H1 (cell line): ENCODE measurements around the gene KRTAP10-12. TPM values are rescaled to one million over a fixed set of nuclear protein-coding genes. Genes with fewer than 3 reads are reported as not detected.

ENCODE experiments used
- CTCF ChIA-PET: fragments of 300-600 bp; sonication (Branson Sonifier 250); formaldehyde crosslinking; loops from one replicate; lab custom pipeline; 2021; ENCODE audit not compliant: partially characterized antibody; lab: Charles Lee
- POLR2A ChIA-PET: fragments of 300-600 bp; sonication (Branson Sonifier 250); formaldehyde crosslinking; loops from one replicate; lab custom pipeline; 2021; ENCODE audit warnings: inconsistent platforms; ENCODE audit not compliant: partially characterized antibody; lab: Charles Lee
- DNase-seq, 2 experiments: peaks; one replicate each; pipeline versions ENCODE4 v3.0.0 to v3.0.0-alpha.2; 2010 to 2022; ENCODE audit warnings: low spot score in 2 of 2, low read depth in 1 of 2, mixed read lengths in 1 of 2
- FAIRE-seq: peaks from 2 replicates; lab custom pipeline; 2011; peaks lifted over from hg19 to GRCh38; lab: Jason Lieb, UNC
- H2AFZ ChIP-seq: 2 replicates; pipeline ENCODE4 v1.8.1; 2012; ENCODE audit warnings: low read length, inconsistent platforms
- H2AK5ac ChIP-seq: 2 replicates; pipeline ENCODE4 v1.6.1; 2013; ENCODE audit warnings: low read depth, low read length
- H2BK120ac ChIP-seq: replicated peaks from 2 replicates; pipeline ENCODE3; 2013; ENCODE audit warnings: low read depth, low read length, inconsistent platforms
- H2BK12ac ChIP-seq: 2 replicates; pipeline ENCODE4 v1.6.1; 2013; ENCODE audit warnings: low read depth, low read length
- H2BK15ac ChIP-seq: 2 replicates; pipeline ENCODE4 v1.6.1; 2013; ENCODE audit warnings: low read length
- H2BK20ac ChIP-seq: 2 replicates; pipeline ENCODE4 v1.6.1; 2013; ENCODE audit warnings: low read length
- H2BK5ac ChIP-seq: 2 replicates; pipeline ENCODE4 v1.6.1; 2013; ENCODE audit warnings: low read depth, low read length
- H3K14ac ChIP-seq: 2 replicates; pipeline ENCODE4 v1.6.1; 2013; ENCODE audit warnings: inconsistent platforms; ENCODE audit not compliant: insufficient read length
- H3K18ac ChIP-seq: 2 replicates; pipeline ENCODE4 v1.6.1; 2013; ENCODE audit warnings: low read length; ENCODE audit errors: extremely low read depth
- H3K23ac ChIP-seq: 2 replicates; pipeline ENCODE4 v1.6.1; 2013; ENCODE audit warnings: inconsistent platforms; ENCODE audit not compliant: insufficient read length
- H3K23me2 ChIP-seq: 2 replicates; pipeline ENCODE4 v1.6.1; 2013; ENCODE audit warnings: low read depth, low read length
- H3K27ac ChIP-seq: 2 replicates; pipeline ENCODE4 v1.6.1; 2011; ENCODE audit warnings: low read depth, low read length, inconsistent platforms
- H3K27me3 ChIP-seq, 4 experiments: replicated peaks in 1 of 4; 1 replicate in 1 of 4; 2 replicates in 3 of 4; pipeline versions ENCODE4 v1.6.1 to v1.8.1; 2011 to 2013; ENCODE audit warnings: low read length in 3 of 4, mild to moderate bottlenecking in 3 of 4, inconsistent platforms in 2 of 4, mixed read lengths in 2 of 4, moderate library complexity in 1 of 4; ENCODE audit not compliant: control insufficient read depth in 3 of 4, insufficient read depth in 3 of 4; ENCODE audit errors: extremely low read depth in 1 of 4
- H3K36me3 ChIP-seq, 4 experiments: 2 replicates each; pipeline versions ENCODE4 v1.6.1 to v1.8.1; 2011 to 2013; ENCODE audit warnings: mild to moderate bottlenecking in 4 of 4, low read length in 3 of 4, moderate library complexity in 2 of 4, control low read depth in 1 of 4, inconsistent platforms in 1 of 4; ENCODE audit not compliant: insufficient read depth in 4 of 4, control insufficient read depth in 2 of 4
- H3K4ac ChIP-seq: replicated peaks from 2 replicates; pipeline ENCODE3; 2013; ENCODE audit warnings: low read length, low read depth, mixed read lengths, inconsistent platforms; ENCODE audit not compliant: insufficient read length
- H3K4me1 ChIP-seq, 4 experiments: replicated peaks in 1 of 4; 1 replicate in 1 of 4; 2 replicates in 3 of 4; pipeline versions ENCODE4 v1.6.1 to v1.8.1; 2011 to 2013; ENCODE audit warnings: low read length in 3 of 4, inconsistent platforms in 2 of 4, mixed read lengths in 1 of 4; ENCODE audit not compliant: insufficient read depth in 4 of 4, control insufficient read depth in 3 of 4
- H3K4me2 ChIP-seq, 2 experiments: 2 replicates each; pipeline versions ENCODE4 v1.6.1 to v1.8.1; 2011 to 2013; ENCODE audit warnings: low read depth in 2 of 2, low read length in 2 of 2, control low read depth in 1 of 2, inconsistent platforms in 1 of 2, mild to moderate bottlenecking in 1 of 2; ENCODE audit not compliant: insufficient read depth in 1 of 2
- H3K4me3 ChIP-seq, 4 experiments: fragments of 200-600, 300-600 bp in 1 of 4; sonication (generic), shearing (Covaris generic), sonication (Bioruptor Twin) in 1 of 4; 2 replicates each; pipeline versions ENCODE4 v1.5.1 to v1.8.1; 2011 to 2016; ENCODE audit warnings: low read length in 4 of 4, low read depth in 3 of 4, control low read depth in 2 of 4, inconsistent platforms in 2 of 4, mild to moderate bottlenecking in 2 of 4, mixed read lengths in 1 of 4, moderate library complexity in 1 of 4; ENCODE audit not compliant: insufficient read depth in 2 of 4; ENCODE audit errors: extremely low read depth in 1 of 4
- H3K56ac ChIP-seq: replicated peaks from 2 replicates; pipeline ENCODE3; 2013; ENCODE audit warnings: low read depth, mild to moderate bottlenecking, mixed read lengths, low read length, inconsistent platforms; ENCODE audit not compliant: insufficient read length
- H3K79me1 ChIP-seq: 2 replicates; pipeline ENCODE4 v1.6.1; 2013; ENCODE audit warnings: low read depth, low read length, control low read depth
- H3K79me2 ChIP-seq, 2 experiments: 2 replicates each; pipeline versions ENCODE4 v1.6.1 to v1.8.1; 2012 to 2013; ENCODE audit warnings: low read length in 2 of 2, mild to moderate bottlenecking in 2 of 2, inconsistent platforms in 1 of 2; ENCODE audit not compliant: insufficient read depth in 2 of 2, control insufficient read depth in 1 of 2
- H3K9ac ChIP-seq, 4 experiments: replicated peaks in 1 of 4; 1 replicate in 1 of 4; 2 replicates in 3 of 4; pipeline versions ENCODE4 v1.6.1 to v1.8.1; 2011 to 2013; ENCODE audit warnings: low read depth in 3 of 4, low read length in 3 of 4, control low read depth in 2 of 4, mild to moderate bottlenecking in 2 of 4, moderate library complexity in 2 of 4, inconsistent platforms in 1 of 4; ENCODE audit errors: extremely low read depth in 1 of 4
- H3K9me3 ChIP-seq, 2 experiments: 2 replicates each; pipeline versions ENCODE4 v1.6.1 to v1.8.1; 2012 to 2013; ENCODE audit warnings: mild to moderate bottlenecking in 2 of 2, moderate library complexity in 2 of 2, control low read depth in 1 of 2, inconsistent platforms in 1 of 2, low read depth in 1 of 2, low read length in 1 of 2, mixed read lengths in 1 of 2; ENCODE audit not compliant: insufficient read depth in 2 of 2
- H4K20me1 ChIP-seq, 2 experiments: replicated peaks in 1 of 2; 2 replicates each; pipeline versions ENCODE3 to v1.8.1; 2011 to 2013; ENCODE audit warnings: inconsistent platforms in 2 of 2, low read length in 2 of 2, mild to moderate bottlenecking in 1 of 2; ENCODE audit not compliant: insufficient read depth in 2 of 2, control insufficient read depth in 1 of 2
- H4K5ac ChIP-seq: 2 replicates; pipeline ENCODE4 v1.6.1; 2013; ENCODE audit warnings: low read length, low read depth, mixed read lengths, inconsistent platforms; ENCODE audit not compliant: insufficient read length
- H4K8ac ChIP-seq: 2 replicates; pipeline ENCODE4 v1.8.0; 2013; ENCODE audit warnings: mild to moderate bottlenecking, moderate library complexity, low read length, inconsistent platforms; ENCODE audit not compliant: insufficient read depth; ENCODE audit errors: extremely low read depth
- H4K91ac ChIP-seq: replicated peaks from 2 replicates; pipeline ENCODE3; 2013; ENCODE audit warnings: low read length, mixed read lengths, inconsistent platforms; ENCODE audit not compliant: insufficient read length
- HDAC6 ChIP-seq: IDR thresholded peaks from one replicate; pipeline ENCODE4 v1.7.1; 2012; ENCODE audit warnings: low read depth, mild to moderate bottlenecking, inconsistent platforms, low read length, moderate library complexity
- JUN ChIP-seq: IDR thresholded peaks from 2 replicates; pipeline ENCODE4 v1.6.1; 2011; ENCODE audit warnings: low read depth, mild to moderate bottlenecking, improper control_type of control experiment, low read length
- WGBS, 2 experiments: shearing (Covaris generic) in 1 of 2; methylation state at CpG; one replicate each; pipeline versions ENCODE4 v1.1.6 to v1.1.7; 2013 to 2015; ENCODE audit warnings: low lambda C conversion rate in 2 of 2, mixed read lengths in 2 of 2, inconsistent platforms in 1 of 2, low coverage in 1 of 2, missing lambda C conversion rate in 1 of 2; ENCODE audit not compliant: insufficient replicate concordance in 2 of 2, insufficient coverage in 1 of 2, insufficient read length in 1 of 2; ENCODE audit errors: extremely low coverage in 1 of 2, missing lambda C conversion rate in 1 of 2; 5-methylcytosine and 5-hydroxymethylcytosine counted together
- polyA plus RNA-seq, 7 experiments: library from polyadenylated mRNA; depleted of rRNA in 3 of 7; stranded (reverse) in 5 of 7; unstranded in 2 of 7; fragments of >200 nt in 5 of 7; fragments of 200-250 nt in 2 of 7; gene quantifications; 1 replicate in 5 of 7; 2 replicates in 1 of 7; 4 replicates in 1 of 7; pipeline versions ENCODE4 v1.2.1 to v1.2.3, GENCODE V29; 2011 to 2013; ENCODE audit warnings: missing spikeins in 2 of 7, mixed read lengths in 2 of 7
- total RNA-seq: library from RNA; stranded (reverse); fragmentation: NEBNext Ultra II Directional; extraction: Animal tissue kit (Norgen Biotek cat#: 25700); gene quantifications from 2 replicates; pipeline ENCODE4 v1.2.1, GENCODE V29; 2021

Gene KRTAP10-12
- total and polyA plus RNA-seq, 2 of the 8 experiments (the other 6 are each of a cell fraction or from before 2014, with no cell fraction given): not detected

GRCh38 chr21:44695641-44696040 is 1.3 kb upstream of the KRTAP10-12 start:
- TF ChIP-seq JUN: no peak
- TF ChIP-seq HDAC6: no peak
- Histone ChIP-seq H4K91ac (no peak overlapping the region), H3K23ac (no peak overlapping the region), H2BK120ac (peak overlapping the region; percentile 58), H4K20me1 (no peaks in the 10 kb centered on the region), H3K36me3 (no peaks in the 10 kb centered on the region), H3K9me3 (peaks cover 0 to 4% of the 10 kb centered on the region in 2 experiments; a peak in 1 of 4 replicates), H3K9ac (no peak overlapping the region), H2BK12ac (no peak overlapping the region), H2BK5ac (no peak overlapping the region; the same call in 1 of the 2 replicates), H2AK5ac (no peak overlapping the region), H3K27ac (no peak overlapping the region), H3K79me1 (peaks cover 3% of the 10 kb centered on the region; the same call in 1 of the 2 replicates), H3K4me3 (no peak overlapping the region), H4K8ac (no peak overlapping the region), H2BK15ac (peak overlapping the region; percentile 53; the same call in 1 of the 2 replicates), H3K4me1 (peaks cover 0 to 30% (median 16%) of the 10 kb centered on the region in 4 experiments; a peak in 6 of 7 replicates), H3K4me2 (no peak overlapping the region), H3K56ac (no peak overlapping the region), H3K27me3 (no peaks in the 10 kb centered on the region), H2BK20ac (no peak overlapping the region), H2AFZ (no peak overlapping the region), H3K4ac (peak overlapping the region; percentile 72), H3K14ac (no peak overlapping the region), H3K18ac (no peak overlapping the region), H3K79me2 (no peaks in the 10 kb centered on the region), H3K23me2 (no peaks in the 10 kb centered on the region), H4K5ac (no peak overlapping the region)
- no peak for FAIRE-seq
- WGBS, 2 experiments: 92% methylated on average over 8 of the region's 8 CpGs; no CpG with 5 or more reads in 1 of the 2 experiments
- no peak for DNase-seq
- ChIA-PET POLR2A (interaction anchor here (1.4 to 2.2 kb wide), 3 partner anchors 12 to 178 kb away, joined by 4 read pairs; partner anchors contain the start of gene KRTAP10-4), CTCF (interaction anchor here (0.6 to 3.8 kb wide), 7 partner anchors 10 to 443 kb away, joined by 3 to 13 read pairs (median 3); no protein-coding TSS in a partner anchor)
